COLO668 (cell line): ENCODE results near the gene ZCCHC7.

ENCODE experiments used
- DNase-seq: peaks from one replicate; lab custom pipeline; 2025; ENCODE audit not compliant: unreplicated experiment; lab: John Stamatoyannopoulos, UW

The ZCCHC7 gene

DNA sequence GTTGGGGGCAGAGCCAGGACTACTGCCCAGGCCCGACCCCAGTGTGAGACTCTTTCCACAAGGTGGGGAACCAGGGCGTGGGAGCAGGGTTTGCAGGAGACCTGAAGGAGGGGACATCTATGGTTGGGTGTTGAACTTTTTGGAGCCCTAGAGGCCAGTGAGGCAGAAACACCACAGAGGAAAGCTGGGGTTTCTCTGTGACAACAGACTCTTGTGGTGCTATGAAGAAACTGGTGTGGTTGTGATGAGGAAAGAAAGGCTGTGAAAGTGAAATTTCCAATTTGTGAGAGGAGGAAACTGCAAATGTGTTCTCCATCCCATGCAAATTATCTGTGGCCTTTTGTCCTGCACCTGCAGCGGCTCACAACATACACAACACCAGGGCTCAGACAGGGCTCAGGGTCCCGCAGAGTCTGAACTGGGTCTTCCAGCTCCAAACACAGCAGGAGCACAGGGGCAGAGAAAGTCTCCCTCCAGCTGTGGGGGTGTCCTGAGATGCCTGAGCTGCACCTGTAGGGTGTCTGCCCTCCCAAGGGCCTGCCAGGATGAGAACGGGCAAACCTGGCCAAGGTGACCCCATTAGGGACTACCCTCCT, 250.7 kb downstream of the ZCCHC7 start:
- no peak for DNase-seq

GRCh38 chr9:37371565-37372464, 251.4 kb downstream of the ZCCHC7 start:
- no peak for DNase-seq

GRCh38 chr9:37372839-37373238, 252.5 kb downstream of the ZCCHC7 start:
- no peak for DNase-seq

- DNase-seq = no peak
Observed at GRCh38 chr9:37373621-37374020, 253.2 kb downstream of the ZCCHC7 start.

GRCh38 chr9:37374892-37375291, 254.5 kb downstream of the ZCCHC7 start:
- no peak for DNase-seq

GRCh38 chr9:37377688-37378612, 257.6 kb downstream of the ZCCHC7 start:
- no peak for DNase-seq

DNA sequence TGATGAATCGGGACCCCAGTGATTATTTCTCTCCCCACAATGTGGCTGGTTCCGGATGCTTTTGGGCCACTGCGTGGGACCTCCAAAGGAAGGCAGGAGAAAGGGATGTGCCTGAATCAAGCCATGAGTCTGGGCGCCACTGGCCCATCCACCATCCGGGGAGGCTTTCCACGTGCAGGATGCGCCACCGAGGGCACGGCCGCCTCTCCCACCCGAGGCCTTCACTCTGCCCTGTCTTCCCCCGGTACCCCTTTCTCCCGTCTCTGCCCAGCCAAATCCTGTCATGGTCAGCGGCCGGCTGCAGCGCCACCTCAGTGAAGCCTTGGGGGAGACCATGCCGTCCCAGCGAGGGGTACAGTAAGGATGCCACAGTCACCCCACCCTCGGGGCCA, 258.2 kb downstream of the ZCCHC7 start:
- DNase-seq = no peak

DNA sequence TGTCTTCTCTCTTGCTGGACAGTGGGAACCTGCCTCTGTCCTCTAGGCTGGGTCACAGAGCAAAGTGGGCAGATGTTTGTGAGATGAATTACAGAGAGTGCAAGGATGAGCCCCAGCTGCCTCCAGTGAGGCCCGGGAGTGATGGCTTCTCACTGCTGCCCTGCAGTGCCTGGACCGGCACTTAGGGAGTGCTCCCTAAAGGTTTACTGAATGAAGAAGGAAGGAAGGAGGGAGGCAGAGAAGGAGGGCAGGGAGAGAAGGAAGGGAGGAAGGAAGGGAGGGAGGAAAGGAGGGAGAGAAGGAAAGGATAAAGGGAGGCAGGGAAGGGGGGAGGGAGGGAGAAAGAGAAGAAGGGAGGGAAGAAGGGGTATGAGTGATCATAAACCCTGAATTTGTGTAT, 259.5 kb downstream of the ZCCHC7 start:
- no peak for DNase-seq

DNA sequence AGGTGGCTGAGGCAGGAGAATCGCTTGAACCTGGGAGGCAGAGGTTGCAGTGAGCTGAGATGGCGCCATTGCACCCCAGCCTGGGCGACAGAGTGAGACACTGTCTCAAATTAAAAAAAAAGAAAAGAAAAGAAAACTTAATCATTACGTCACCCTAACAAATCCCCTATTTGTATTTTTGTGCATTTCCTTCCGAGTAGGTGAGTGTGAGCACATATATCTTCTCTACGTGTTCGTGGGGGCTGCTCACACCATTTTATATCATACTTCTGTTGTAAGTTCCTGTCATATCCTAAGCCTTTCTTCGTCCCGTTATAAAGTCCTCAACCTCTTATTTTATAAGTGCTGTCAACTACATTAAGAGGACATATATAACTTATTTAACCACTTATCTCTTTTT, 260.2 kb downstream of the ZCCHC7 start:
- DNase-seq = no peak

DNA sequence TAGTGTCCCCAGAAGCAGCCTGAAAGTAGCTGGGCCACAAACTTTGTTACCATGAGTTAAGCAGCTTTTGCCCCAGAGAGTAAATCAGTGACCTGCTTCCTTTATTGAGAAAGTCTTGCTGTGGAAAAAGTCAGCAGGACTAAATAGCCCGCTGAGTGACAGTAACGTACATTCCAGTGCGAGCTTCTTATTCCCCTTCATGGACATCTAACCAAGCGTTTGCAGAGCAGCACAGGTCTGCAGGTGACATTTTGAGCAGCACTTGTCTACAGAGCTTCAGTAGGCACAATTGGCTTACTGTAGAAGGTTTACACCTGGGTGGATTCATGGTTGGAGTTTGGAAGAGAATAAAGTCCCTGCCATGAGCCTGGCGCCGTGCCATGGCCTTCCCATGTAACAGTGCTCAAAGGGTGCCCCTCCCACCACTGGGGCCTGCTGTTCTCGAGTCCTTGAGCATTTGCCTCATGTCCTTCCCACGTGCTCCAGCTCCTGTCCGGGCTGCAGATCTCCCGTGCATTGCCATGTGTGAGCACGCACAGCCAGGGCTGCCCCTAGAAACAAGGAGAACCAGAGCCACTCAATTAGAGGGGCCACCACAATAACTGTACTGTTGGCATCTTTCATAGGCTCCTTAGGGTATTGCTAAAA, 260.8 kb downstream of the ZCCHC7 start:
- DNase-seq = no peak

GRCh38 chr9:37382161-37382981, 262.0 kb downstream of the ZCCHC7 start:
- no peak for DNase-seq

- no peak for DNase-seq
Observed at GRCh38 chr9:37382982-37383357, 262.6 kb downstream of the ZCCHC7 start.

GRCh38 chr9:37383393-37383792, 263.0 kb downstream of the ZCCHC7 start:
- no peak for DNase-seq

- DNase-seq = no peak
Observed at GRCh38 chr9:37383876-37384746, 263.7 kb downstream of the ZCCHC7 start.

GRCh38 chr9:37385286-37385685, 264.9 kb downstream of the ZCCHC7 start:
- DNase-seq = no peak

GRCh38 chr9:37386988-37387387, 266.6 kb downstream of the ZCCHC7 start:
- no peak for DNase-seq

DNA sequence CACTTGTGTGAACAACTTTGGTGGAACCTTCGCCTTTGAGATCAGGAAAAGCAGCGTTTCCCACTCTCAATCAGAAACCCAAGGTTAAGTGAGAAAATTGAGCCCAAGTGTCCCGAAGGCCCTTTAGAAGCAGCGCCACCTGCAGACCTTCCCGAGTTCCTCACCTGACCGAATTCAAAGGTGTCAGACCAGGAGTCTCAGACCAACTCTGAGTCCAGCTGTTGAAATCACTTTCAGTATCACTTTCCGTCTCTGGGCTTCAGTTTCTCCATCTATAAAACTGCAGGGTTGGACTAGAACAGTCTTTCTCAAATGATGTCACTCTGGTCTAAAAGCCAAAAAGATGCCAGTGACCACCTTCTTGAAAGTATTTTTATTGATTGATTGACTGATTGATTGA, 270.4 kb downstream of the ZCCHC7 start:
- peak; percentile 53 for DNase-seq

DNA sequence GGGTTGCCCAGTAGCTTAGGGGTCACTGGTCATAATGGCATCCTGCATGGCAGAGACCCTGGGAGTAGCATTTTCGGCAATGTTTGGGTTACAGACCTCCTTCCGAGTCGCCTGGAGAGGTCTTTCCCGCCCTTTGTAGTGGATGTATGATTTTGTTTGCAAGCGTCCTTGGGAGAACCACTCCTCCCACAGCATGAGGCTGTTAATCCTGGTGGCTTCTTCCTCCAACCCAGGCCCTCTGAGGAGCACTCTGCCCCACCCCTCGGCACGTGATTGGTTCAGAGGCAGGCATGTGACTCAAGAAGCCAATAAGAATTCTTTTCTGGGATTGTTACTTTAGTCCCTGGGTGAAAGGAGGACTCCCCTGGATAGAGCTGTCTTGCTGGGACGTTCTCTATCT, 271.9 kb downstream of the ZCCHC7 start:
- no peak for DNase-seq

- no peak for DNase-seq
Observed at GRCh38 chr9:37395229-37395628, 274.9 kb downstream of the ZCCHC7 start.
